ENCODE results near the gene WSB1.

GRCh38 chr17:27355419-27355818 lies 61.5 kb downstream of the WSB1 start:
- TF ChIP-seq CTCF (IDR thresholded peaks at IDR 0.05), result no peak
- TF ChIP-seq EZH2phosphoT487 (IDR thresholded peaks at IDR 0.05), result no peak
- no peak for TF ChIP-seq EZH2 (IDR thresholded peaks at IDR 0.05)

Measured in neural progenitor cell (in vitro differentiated cells).